ENCODE data around the gene RXFP3.

Gene RXFP3

GRCh38 chr5:33984178-33984577 lies 48.0 kb downstream of the RXFP3 start:
- DNase-seq, result no peak

GRCh38 chr5:33984671-33985124 lies 48.5 kb downstream of the RXFP3 start, which contains the start of gene SLC45A2:
Gene SLC45A2, minus strand, starts transcription at chr5:33984693. Its CDS starts 110 bp downstream, at chr5:33984583.
- DNase-seq, result no peak

DNA sequence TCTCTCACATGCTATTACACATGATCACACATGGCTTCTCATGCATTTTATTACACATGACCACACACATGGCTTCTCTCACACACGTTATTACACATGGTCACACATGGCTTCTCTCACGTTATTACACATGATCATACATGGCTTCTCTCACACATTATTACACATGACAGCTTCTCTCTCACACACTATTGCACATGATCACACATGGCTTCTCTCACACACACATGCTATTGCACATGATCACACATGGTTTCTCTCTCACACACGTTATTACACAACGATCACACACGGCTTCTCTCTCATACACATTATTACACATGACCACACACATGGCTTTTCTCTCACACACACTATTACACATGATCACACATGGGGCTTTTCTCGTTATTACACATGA lies 49.3 kb downstream of the RXFP3 start:
- DNase-seq, result no peak
